Measurements from ENCODE around the gene CHST9. TPM values are rescaled to one million over a fixed set of nuclear protein-coding genes. Genes with fewer than 3 reads are reported as not detected.

CHST9 gene
- total and polyA plus RNA-seq, 4 donors = 0.42 to 6.4 (median 1.4) TPM

DNA sequence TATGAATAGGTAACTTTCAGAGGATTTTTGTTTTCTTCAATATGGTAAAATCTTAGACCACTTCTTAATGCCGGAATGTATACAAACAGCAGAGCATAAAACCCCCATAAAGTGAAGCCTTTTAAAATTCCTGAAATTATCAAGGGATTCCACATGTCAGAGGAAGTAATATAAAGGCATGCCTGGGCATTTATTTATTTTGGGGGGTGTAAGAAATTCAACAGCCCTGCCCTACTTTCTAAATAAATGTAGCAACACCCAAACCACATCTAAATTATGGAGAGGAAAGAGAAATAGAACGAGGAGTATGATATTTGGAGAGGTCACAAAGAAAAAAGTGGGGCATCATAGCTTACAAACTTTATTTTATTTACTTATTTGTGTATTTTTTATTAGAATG is 9.9 kb downstream of the CHST9 start:
- Histone ChIP-seq H3K4me1 (ENCODE audit: control insufficient read depth in 4 of 4, insufficient read depth in 4 of 4, low read length in 3 of 4) (no peaks in the 10 kb centered on the region), H3K9ac (ENCODE audit: low read depth in 1 of 2, low read length in 2 of 2) (no peak overlapping the region), H3K27me3 (ENCODE audit: control insufficient read depth in 4 of 4, insufficient read depth in 4 of 4, low read length in 3 of 4) (no peaks in the 10 kb centered on the region), H3K9me3 (ENCODE audit: control insufficient read depth in 4 of 4, low read length in 3 of 4) (no peaks in the 10 kb centered on the region), H3K4me3 (ENCODE audit: low read depth in 1 of 3, low read length in 3 of 3) (no peak overlapping the region), H3K27ac (ENCODE audit: low read depth in 1 of 2, low read length in 2 of 2) (no peak overlapping the region), H3K36me3 (ENCODE audit: control insufficient read depth in 4 of 4, insufficient read depth in 3 of 4, low read depth in 1 of 4, low read length in 3 of 4) (no peaks in the 10 kb centered on the region)
- DNase-seq (ENCODE audit: low spot score) = no peak
- WGBS = 73% methylated on average over 2 of the region's 2 CpGs
- TF ChIP-seq, protein P1, sequence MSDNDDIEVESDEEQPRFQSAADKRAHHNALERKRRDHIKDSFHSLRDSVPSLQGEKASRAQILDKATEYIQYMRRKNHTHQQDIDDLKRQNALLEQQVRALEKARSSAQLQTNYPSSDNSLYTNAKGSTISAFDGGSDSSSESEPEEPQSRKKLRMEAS (IDR thresholded peaks at IDR 0.05) = no peak
- TF ChIP-seq HNF4A (conservative IDR thresholded peaks at IDR 0.05) (no peak), RXRA (IDR thresholded peaks at IDR 0.05) (no peak), NR2F2 (IDR thresholded peaks at IDR 0.05) (no peak), JUND (IDR thresholded peaks at IDR 0.05) (no peak), HNF4G (IDR thresholded peaks at IDR 0.05) (no peak), SP1 (IDR thresholded peaks at IDR 0.05) (no peak), FOXA2 (IDR thresholded peaks at IDR 0.05) (no peak), GABPA (IDR thresholded peaks at IDR 0.05 in 1 of 2, conservative IDR thresholded peaks at IDR 0.05 in 1 of 2) (no peak), FOXA1 (IDR thresholded peaks at IDR 0.05) (no peak), YY1 (IDR thresholded peaks at IDR 0.05) (no peak), EGR1 (IDR thresholded peaks at IDR 0.05; ENCODE audit: low read depth in 2 of 2) (no peak), TAF1 (conservative IDR thresholded peaks at IDR 0.05) (no peak)
- TF ChIP-seq, protein P2, sequence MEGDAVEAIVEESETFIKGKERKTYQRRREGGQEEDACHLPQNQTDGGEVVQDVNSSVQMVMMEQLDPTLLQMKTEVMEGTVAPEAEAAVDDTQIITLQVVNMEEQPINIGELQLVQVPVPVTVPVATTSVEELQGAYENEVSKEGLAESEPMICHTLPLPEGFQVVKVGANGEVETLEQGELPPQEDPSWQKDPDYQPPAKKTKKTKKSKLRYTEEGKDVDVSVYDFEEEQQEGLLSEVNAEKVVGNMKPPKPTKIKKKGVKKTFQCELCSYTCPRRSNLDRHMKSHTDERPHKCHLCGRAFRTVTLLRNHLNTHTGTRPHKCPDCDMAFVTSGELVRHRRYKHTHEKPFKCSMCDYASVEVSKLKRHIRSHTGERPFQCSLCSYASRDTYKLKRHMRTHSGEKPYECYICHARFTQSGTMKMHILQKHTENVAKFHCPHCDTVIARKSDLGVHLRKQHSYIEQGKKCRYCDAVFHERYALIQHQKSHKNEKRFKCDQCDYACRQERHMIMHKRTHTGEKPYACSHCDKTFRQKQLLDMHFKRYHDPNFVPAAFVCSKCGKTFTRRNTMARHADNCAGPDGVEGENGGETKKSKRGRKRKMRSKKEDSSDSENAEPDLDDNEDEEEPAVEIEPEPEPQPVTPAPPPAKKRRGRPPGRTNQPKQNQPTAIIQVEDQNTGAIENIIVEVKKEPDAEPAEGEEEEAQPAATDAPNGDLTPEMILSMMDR (IDR thresholded peaks at IDR 0.05; ENCODE audit: low read depth, low read length, missing input control) = no peak
- TF ChIP-seq, protein P3, sequence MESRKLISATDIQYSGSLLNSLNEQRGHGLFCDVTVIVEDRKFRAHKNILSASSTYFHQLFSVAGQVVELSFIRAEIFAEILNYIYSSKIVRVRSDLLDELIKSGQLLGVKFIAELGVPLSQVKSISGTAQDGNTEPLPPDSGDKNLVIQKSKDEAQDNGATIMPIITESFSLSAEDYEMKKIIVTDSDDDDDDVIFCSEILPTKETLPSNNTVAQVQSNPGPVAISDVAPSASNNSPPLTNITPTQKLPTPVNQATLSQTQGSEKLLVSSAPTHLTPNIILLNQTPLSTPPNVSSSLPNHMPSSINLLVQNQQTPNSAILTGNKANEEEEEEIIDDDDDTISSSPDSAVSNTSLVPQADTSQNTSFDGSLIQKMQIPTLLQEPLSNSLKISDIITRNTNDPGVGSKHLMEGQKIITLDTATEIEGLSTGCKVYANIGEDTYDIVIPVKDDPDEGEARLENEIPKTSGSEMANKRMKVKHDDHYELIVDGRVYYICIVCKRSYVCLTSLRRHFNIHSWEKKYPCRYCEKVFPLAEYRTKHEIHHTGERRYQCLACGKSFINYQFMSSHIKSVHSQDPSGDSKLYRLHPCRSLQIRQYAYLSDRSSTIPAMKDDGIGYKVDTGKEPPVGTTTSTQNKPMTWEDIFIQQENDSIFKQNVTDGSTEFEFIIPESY (IDR thresholded peaks at IDR 0.05) = no peak
- TF ChIP-seq, protein P4, sequence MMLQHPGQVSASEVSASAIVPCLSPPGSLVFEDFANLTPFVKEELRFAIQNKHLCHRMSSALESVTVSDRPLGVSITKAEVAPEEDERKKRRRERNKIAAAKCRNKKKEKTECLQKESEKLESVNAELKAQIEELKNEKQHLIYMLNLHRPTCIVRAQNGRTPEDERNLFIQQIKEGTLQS (IDR thresholded peaks at IDR 0.05) = no peak
- TF ChIP-seq, protein P5, sequence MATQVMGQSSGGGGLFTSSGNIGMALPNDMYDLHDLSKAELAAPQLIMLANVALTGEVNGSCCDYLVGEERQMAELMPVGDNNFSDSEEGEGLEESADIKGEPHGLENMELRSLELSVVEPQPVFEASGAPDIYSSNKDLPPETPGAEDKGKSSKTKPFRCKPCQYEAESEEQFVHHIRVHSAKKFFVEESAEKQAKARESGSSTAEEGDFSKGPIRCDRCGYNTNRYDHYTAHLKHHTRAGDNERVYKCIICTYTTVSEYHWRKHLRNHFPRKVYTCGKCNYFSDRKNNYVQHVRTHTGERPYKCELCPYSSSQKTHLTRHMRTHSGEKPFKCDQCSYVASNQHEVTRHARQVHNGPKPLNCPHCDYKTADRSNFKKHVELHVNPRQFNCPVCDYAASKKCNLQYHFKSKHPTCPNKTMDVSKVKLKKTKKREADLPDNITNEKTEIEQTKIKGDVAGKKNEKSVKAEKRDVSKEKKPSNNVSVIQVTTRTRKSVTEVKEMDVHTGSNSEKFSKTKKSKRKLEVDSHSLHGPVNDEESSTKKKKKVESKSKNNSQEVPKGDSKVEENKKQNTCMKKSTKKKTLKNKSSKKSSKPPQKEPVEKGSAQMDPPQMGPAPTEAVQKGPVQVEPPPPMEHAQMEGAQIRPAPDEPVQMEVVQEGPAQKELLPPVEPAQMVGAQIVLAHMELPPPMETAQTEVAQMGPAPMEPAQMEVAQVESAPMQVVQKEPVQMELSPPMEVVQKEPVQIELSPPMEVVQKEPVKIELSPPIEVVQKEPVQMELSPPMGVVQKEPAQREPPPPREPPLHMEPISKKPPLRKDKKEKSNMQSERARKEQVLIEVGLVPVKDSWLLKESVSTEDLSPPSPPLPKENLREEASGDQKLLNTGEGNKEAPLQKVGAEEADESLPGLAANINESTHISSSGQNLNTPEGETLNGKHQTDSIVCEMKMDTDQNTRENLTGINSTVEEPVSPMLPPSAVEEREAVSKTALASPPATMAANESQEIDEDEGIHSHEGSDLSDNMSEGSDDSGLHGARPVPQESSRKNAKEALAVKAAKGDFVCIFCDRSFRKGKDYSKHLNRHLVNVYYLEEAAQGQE (IDR thresholded peaks at IDR 0.05) = no peak

DNA sequence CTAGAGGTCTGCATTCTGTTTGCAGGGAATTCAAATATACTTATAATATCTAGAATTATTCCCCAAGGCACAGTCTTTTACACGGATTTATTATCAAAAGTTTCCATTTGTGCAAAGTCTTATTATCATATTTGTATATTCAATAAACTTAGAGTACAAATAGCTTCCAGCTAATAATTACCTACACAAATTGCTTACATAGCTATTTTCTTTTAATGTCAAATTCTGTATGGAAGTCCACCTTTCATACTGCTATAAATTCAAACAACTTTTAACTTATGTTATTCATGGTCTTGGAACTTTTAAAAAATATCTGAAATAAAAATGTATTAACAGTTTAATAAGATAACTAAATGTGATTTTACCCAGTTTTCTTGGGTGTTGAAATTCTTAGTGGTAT is 13.1 kb downstream of the CHST9 start:
- Histone ChIP-seq H3K27me3 (ENCODE audit: control insufficient read depth in 4 of 4, insufficient read depth in 4 of 4, low read length in 3 of 4) (no peaks in the 10 kb centered on the region), H3K27ac (ENCODE audit: low read depth in 1 of 2, low read length in 2 of 2) (no peak overlapping the region), H3K36me3 (ENCODE audit: control insufficient read depth in 4 of 4, insufficient read depth in 3 of 4, low read depth in 1 of 4, low read length in 3 of 4) (no peaks in the 10 kb centered on the region), H3K9me3 (ENCODE audit: control insufficient read depth in 4 of 4, low read length in 3 of 4) (no peaks in the 10 kb centered on the region), H3K9ac (ENCODE audit: low read depth in 1 of 2, low read length in 2 of 2) (no peak overlapping the region), H3K4me3 (ENCODE audit: low read depth in 1 of 3, low read length in 3 of 3) (no peak overlapping the region), H3K4me1 (ENCODE audit: control insufficient read depth in 4 of 4, insufficient read depth in 4 of 4, low read length in 3 of 4) (no peaks in the 10 kb centered on the region)
- no peak for TF ChIP-seq GABPA (IDR thresholded peaks at IDR 0.05 in 1 of 2, conservative IDR thresholded peaks at IDR 0.05 in 1 of 2)
- TF ChIP-seq, protein P2 (IDR thresholded peaks at IDR 0.05; ENCODE audit: low read depth, low read length, missing input control) = no peak
- TF ChIP-seq, protein P4 (IDR thresholded peaks at IDR 0.05) = no peak
- TF ChIP-seq TAF1 (conservative IDR thresholded peaks at IDR 0.05) = no peak
- no peak for TF ChIP-seq RXRA (IDR thresholded peaks at IDR 0.05)
- TF ChIP-seq JUND (IDR thresholded peaks at IDR 0.05) = no peak
- no peak for DNase-seq (ENCODE audit: low spot score)
- 36% methylated on average over 1 of the region's 1 CpG for WGBS

All from liver (tissue), 9 donors.